Stimulated activated CD8-positive, alpha-beta memory T cell treated with anti-CD3 and anti-CD28 coated beads, Interleukin-15, amount 100 ng/mL, for 48 hours (primary cell): Measurements from ENCODE around the gene MANBA.
"Not testable (repeated sequence)": the region's sequence is repeated elsewhere in the genome, so short reads cannot be mapped to it uniquely, and the experiment has no call there.

Experiments used
- DNase-seq, 2 donors: peaks; one replicate each; pipeline ENCODE4 v3.0.0-alpha.2; 2020; ENCODE audit warnings: low read depth in 2 of 2

The MANBA gene

GRCh38 chr4:102620697-102621497, 139.9 kb downstream of the MANBA start:
- no peak for DNase-seq

- not testable (repeated sequence) for DNase-seq
These were observed 140.8 kb downstream of the MANBA start for GRCh38 chr4:102619776-102620631.

GRCh38 chr4:102619021-102619420, 141.7 kb downstream of the MANBA start:
- DNase-seq: not testable (repeated sequence)

- DNase-seq: no peak
These were observed 144.1 kb downstream of the MANBA start for GRCh38 chr4:102616636-102617035.

GRCh38 chr4:102614801-102615200, 146.0 kb downstream of the MANBA start:
- DNase-seq: no peak

- no peak for DNase-seq
These were observed 147.9 kb downstream of the MANBA start for GRCh38 chr4:102612824-102613366.

GRCh38 chr4:102612210-102612609, 148.6 kb downstream of the MANBA start:
- no peak for DNase-seq

GRCh38 chr4:102610476-102610875, 150.3 kb downstream of the MANBA start:
- no peak for DNase-seq

- DNase-seq: no peak
These were observed 150.8 kb downstream of the MANBA start for GRCh38 chr4:102610007-102610406.

- no peak for DNase-seq
These were observed 152.6 kb downstream of the MANBA start for GRCh38 chr4:102608190-102608589.

- no peak for DNase-seq
These were observed 153.8 kb downstream of the MANBA start for GRCh38 chr4:102606846-102607450.

- no peak for DNase-seq
These were observed 154.5 kb downstream of the MANBA start for GRCh38 chr4:102606261-102606660.

- no peak for DNase-seq
These were observed 156.4 kb downstream of the MANBA start for GRCh38 chr4:102604222-102604940.

- DNase-seq: no peak
These were observed 159.1 kb downstream of the MANBA start for GRCh38 chr4:102601586-102602227.

GRCh38 chr4:102600689-102601088, 160.1 kb downstream of the MANBA start:
- no peak for DNase-seq

- no peak for DNase-seq
These were observed 160.9 kb downstream of the MANBA start for GRCh38 chr4:102599886-102600285.

- no peak for DNase-seq
These were observed 161.3 kb downstream of the MANBA start for GRCh38 chr4:102599455-102599854.

- DNase-seq: no peak
These were observed 161.9 kb downstream of the MANBA start for GRCh38 chr4:102598762-102599374.

GRCh38 chr4:102598086-102598761, 162.5 kb downstream of the MANBA start:
- DNase-seq: no peak

- no peak for DNase-seq
These were observed 164.2 kb downstream of the MANBA start for GRCh38 chr4:102596532-102596931.
